Ovary (tissue), 3 donors: Measurements from ENCODE around the gene COX7B.

Experiments used
- CTCF ChIP-seq, 3 donors: fragments of 450-650 bp in 2 of 3; fragments of 200-600 bp in 1 of 3; IDR thresholded peaks; one replicate each; pipeline versions ENCODE4 v1.5.1 to v1.8.0; 2016 to 2022; ENCODE audit warnings: antibody characterized with exemption in 3 of 3, mild to moderate bottlenecking in 1 of 3
- POLR2A ChIP-seq: fragments of 450-650 bp; IDR thresholded peaks from one replicate; pipeline ENCODE4 v1.6.1; 2017; ENCODE audit warnings: antibody characterized with exemption, mild to moderate bottlenecking, moderate library complexity
- donor health status: DM: no; HTN: no; CAD: no.

DNA sequence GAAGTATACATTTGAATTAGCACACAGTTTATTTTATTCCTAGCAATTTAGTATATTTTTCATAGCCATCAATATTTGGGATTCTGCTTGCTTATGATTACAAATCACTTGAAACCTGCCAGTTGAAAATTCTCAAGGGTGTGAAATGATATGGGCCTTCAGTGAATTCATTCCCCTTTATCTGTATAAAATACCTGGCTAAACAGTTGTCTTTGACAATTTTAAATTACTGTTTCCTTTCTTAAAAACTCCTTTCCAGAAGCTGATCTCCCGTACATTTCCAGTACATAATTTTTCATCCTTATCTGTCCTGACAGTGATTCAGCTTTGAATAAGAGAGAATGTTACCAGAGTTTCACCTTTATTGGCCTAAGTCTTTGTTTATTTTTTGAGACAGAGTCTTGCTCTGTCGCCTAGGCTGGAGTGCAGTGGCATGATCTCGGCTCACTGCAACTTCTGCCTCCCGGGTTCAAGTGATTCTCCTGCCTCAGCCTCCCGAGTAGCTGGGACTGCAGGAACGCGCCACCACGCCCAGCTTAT lies 25.1 kb downstream of the COX7B start:
- no peak for TF ChIP-seq POLR2A
- no peak for TF ChIP-seq CTCF (IDR thresholded peaks at IDR 0.05)
